ENCODE results near the gene KRTAP5-3. TPM values are rescaled to one million over a fixed set of nuclear protein-coding genes. Genes with fewer than 3 reads are reported as not detected.

KRTAP5-3 gene
- total RNA-seq, 1 experiment from 2014 or later = not detected

DNA sequence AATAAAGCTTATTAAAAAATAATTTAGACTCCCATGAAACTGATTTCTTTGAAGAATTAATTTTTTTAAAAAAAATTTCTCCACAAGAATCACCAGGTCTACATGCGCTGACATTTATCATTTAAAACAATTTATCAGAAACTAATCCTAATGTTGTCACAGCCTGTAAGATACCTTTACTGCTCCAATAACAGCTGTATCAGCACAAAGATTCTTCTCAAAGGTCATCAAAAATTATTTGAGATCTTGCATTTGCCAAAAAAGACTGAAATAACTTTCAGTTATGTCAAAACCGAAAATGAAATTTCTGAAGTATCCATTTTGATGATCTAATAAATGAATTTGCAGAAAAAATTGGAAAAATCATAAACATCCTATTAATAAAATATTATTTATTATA, 29.4 kb upstream of the KRTAP5-3 start:
- no peaks in the 10 kb centered on the region for H3K9me3 ChIP-seq (ENCODE audit: control insufficient read depth, low read depth, low read length)
- no peak overlapping the region for H2BK12ac ChIP-seq (ENCODE audit: insufficient read length, low read depth, low read length)
- no peak overlapping the region for H2BK120ac ChIP-seq (ENCODE audit: low read depth, low read length, poor library complexity, severe bottlenecking)
- no peak overlapping the region for H3K4me2 ChIP-seq (ENCODE audit: insufficient read depth, insufficient read length, low read length)
- no peaks in the 10 kb centered on the region for H3K23me2 ChIP-seq (ENCODE audit: insufficient read length, low read depth, low read length, poor library complexity, severe bottlenecking)
- H2AFZ ChIP-seq (ENCODE audit: low read length) = no peak overlapping the region
- no peak overlapping the region for H3K4ac ChIP-seq (ENCODE audit: low read depth, low read length)
- no peak overlapping the region for H3T11ph ChIP-seq (ENCODE audit: low read length)
- no peaks in the 10 kb centered on the region for H3K79me2 ChIP-seq (ENCODE audit: insufficient read depth, low read length)
- H3K79me1 ChIP-seq (ENCODE audit: insufficient read depth, low read depth, low read length, poor library complexity, severe bottlenecking) = no peaks in the 10 kb centered on the region
- H3K27me3 Mint-ChIP-seq (ENCODE audit: low read depth) = peaks cover 42% of the 10 kb centered on the region
- TF ChIP-seq CTCF (conservative IDR thresholded peaks at IDR 0.05) = no peak
- H3K36me3 Mint-ChIP-seq (ENCODE audit: insufficient read depth in 1 of 3, low read depth in 3 of 3) = no peaks in the 10 kb centered on the region
- H3K27ac ChIP-seq (ENCODE audit: insufficient read length, low read depth, low read length) = no peak overlapping the region
- no peaks in the 10 kb centered on the region for H4K20me1 ChIP-seq (ENCODE audit: control insufficient read depth, insufficient read depth, insufficient read length)
- no peak overlapping the region for H4K8ac ChIP-seq (replicated peaks; ENCODE audit: insufficient read length, low read depth, low read length)
- no peak for DNase-seq
- H2BK20ac ChIP-seq (ENCODE audit: low read depth, low read length, poor library complexity, severe bottlenecking) = no peak overlapping the region
- no peaks in the 10 kb centered on the region; the same call in 1 of the 2 replicates for H3K4me1 ChIP-seq (ENCODE audit: insufficient read depth, low read length)
- WGBS (ENCODE audit: extremely low coverage, insufficient read length, low lambda C conversion rate) = no CpG with 5 or more reads among the region's 2 CpGs
- H3K27me3 ChIP-seq (ENCODE audit: insufficient read depth, low read length) = no peaks in the 10 kb centered on the region
- no peak overlapping the region for H3K14ac ChIP-seq (ENCODE audit: insufficient read depth, low read length)
- no peak overlapping the region for H2AK5ac ChIP-seq (ENCODE audit: insufficient read length, low read length)
- no peak overlapping the region for H3K56ac ChIP-seq (ENCODE audit: insufficient read length, low read depth, low read length)
- H3K4me3 Mint-ChIP-seq = no peak overlapping the region
- no peak overlapping the region for H3K23ac ChIP-seq (ENCODE audit: insufficient read length, low read depth, low read length)
- H3K4me1 Mint-ChIP-seq = peaks cover 5% of the 10 kb centered on the region in 2 experiments
- no peaks in the 10 kb centered on the region for H3K9me3 Mint-ChIP-seq
- no peak overlapping the region for H3K27ac Mint-ChIP-seq
- H3K9ac ChIP-seq (ENCODE audit: extremely low read depth, insufficient read length, low read length) = no peak overlapping the region
- H2BK15ac ChIP-seq (ENCODE audit: low read depth, low read length) = no peak overlapping the region
- no peak overlapping the region for H2BK5ac ChIP-seq (ENCODE audit: insufficient read length, low read length)
- no peak overlapping the region for H4K91ac ChIP-seq (ENCODE audit: insufficient read length, low read depth, low read length)
- H4K5ac ChIP-seq (ENCODE audit: insufficient read length, low read depth, low read length) = no peak overlapping the region
- no peak overlapping the region for H3K18ac ChIP-seq (ENCODE audit: insufficient read length, low read depth, low read length)
